ENCODE measurements around the gene CBL.
"Not testable (repeated sequence)": the region's sequence is repeated elsewhere in the genome, so short reads cannot be mapped to it uniquely, and the experiment has no call there.

CBL gene

DNA sequence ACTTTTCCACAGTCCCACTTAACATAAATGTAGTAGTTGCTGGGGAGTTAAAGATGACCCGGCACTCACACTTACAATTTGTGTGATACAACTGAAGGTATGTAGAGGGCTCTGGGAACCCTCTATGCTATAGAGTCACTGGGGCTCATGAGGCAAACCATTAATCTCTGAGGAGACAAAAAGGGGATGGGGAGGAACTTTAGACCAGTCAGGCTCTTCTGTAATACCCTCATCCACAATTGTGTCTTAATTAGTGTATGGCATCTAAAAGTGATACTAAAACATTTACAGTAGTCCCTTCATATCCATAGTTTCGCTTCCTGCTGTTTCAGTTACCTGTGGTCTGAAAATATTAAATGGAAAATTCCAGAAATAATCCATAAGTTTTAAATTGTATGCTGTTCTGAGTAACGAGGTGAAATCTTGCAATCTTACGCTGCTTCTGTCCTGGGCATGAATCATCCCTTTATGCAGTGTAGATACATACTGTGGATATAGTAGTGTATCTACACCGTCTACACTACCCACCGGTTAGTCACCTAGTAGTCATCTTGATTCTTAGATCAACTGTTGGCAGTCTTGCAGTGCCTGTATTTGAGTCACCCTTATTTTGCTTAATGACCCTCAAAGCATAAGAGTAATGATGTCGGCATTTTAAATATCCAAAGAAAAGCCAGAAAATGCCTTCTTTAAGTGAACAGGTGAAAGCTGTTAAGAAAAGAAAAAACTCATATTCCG, 12.2 kb downstream of the CBL start:
- H3K4me1 Mint-ChIP-seq (ENCODE audit: low read depth), result peaks cover 49% of the 10 kb centered on the region
- no peaks in the 10 kb centered on the region for H3K9me3 Mint-ChIP-seq
- H3K27ac Mint-ChIP-seq, result peak overlapping the region; percentile 16
- no peak overlapping the region for H3K4me3 Mint-ChIP-seq
- no peaks in the 10 kb centered on the region for H3K27me3 Mint-ChIP-seq
- no peaks in the 10 kb centered on the region for H3K36me3 Mint-ChIP-seq (ENCODE audit: low read depth)

- Mint-ChIP-seq H3K27me3 (no peaks in the 10 kb centered on the region), H3K9me3 (no peaks in the 10 kb centered on the region), H3K36me3 (ENCODE audit: low read depth) (peaks cover 10% of the 10 kb centered on the region), H3K27ac (no peak overlapping the region), H3K4me3 (no peak overlapping the region), H3K4me1 (ENCODE audit: low read depth) (peaks cover 54% of the 10 kb centered on the region)
Measured at GRCh38 chr11:119222308-119222707, 16.2 kb downstream of the CBL start.

DNA sequence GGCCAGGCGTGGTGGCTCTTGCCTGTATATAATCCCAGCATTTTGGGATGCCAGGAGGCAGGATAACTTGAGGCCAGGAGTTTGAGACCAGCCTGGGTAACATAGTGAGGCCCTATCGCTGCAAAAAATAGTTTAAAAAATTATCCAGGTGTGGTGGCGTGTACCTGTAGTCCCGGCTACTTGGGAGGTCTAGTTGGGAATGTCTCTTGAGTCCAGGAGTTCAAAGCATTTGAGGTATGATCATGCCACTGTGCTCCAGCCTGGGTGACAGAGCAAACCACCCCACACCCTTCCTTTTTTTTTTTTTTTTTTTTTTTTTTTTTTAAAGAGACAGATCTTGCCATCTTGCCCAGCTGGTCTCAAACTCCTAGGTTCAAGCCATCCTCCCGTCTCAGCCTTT, 16.8 kb downstream of the CBL start:
- H3K9me3 Mint-ChIP-seq, result no peaks in the 10 kb centered on the region
- H3K4me1 Mint-ChIP-seq (ENCODE audit: low read depth), result peaks cover 49% of the 10 kb centered on the region
- H3K27ac Mint-ChIP-seq, result no peak overlapping the region
- peaks cover 10% of the 10 kb centered on the region for H3K36me3 Mint-ChIP-seq (ENCODE audit: low read depth)
- no peak overlapping the region for H3K4me3 Mint-ChIP-seq
- no peaks in the 10 kb centered on the region for H3K27me3 Mint-ChIP-seq

DNA sequence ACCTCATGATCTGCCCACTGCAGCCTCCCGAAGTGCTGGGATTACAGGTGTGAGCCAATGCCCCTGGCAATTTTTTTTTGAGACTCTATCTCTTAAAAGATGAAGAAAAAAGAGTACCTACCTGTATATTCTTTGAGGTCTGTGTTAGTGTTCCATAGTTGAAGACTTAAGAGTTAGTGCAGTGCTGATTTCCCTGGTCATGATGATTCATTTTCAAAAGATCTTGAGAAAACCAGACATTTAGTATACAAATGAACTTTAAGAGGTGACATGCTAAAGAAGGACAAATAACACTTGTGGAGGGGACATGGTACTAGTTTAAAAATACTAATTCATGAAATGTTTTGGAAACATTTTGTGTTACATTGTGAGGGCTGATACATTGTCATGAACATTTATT, 17.7 kb downstream of the CBL start:
- H3K36me3 Mint-ChIP-seq (ENCODE audit: low read depth), result peaks cover 10% of the 10 kb centered on the region
- no peak overlapping the region for H3K4me3 Mint-ChIP-seq
- H3K9me3 Mint-ChIP-seq, result no peaks in the 10 kb centered on the region
- H3K4me1 Mint-ChIP-seq (ENCODE audit: low read depth), result peaks cover 49% of the 10 kb centered on the region
- H3K27me3 Mint-ChIP-seq, result no peaks in the 10 kb centered on the region
- H3K27ac Mint-ChIP-seq, result no peak overlapping the region

GRCh38 chr11:119228535-119229287, 22.6 kb downstream of the CBL start:
- Mint-ChIP-seq H3K36me3 (ENCODE audit: low read depth) (peaks cover 22% of the 10 kb centered on the region), H3K27ac (peak overlapping the region; percentile 9), H3K4me1 (ENCODE audit: low read depth) (peaks cover 43% of the 10 kb centered on the region), H3K4me3 (peak overlapping the region; percentile 2)
- not testable (repeated sequence) for H3K9me3 Mint-ChIP-seq, H3K27me3 Mint-ChIP-seq

DNA sequence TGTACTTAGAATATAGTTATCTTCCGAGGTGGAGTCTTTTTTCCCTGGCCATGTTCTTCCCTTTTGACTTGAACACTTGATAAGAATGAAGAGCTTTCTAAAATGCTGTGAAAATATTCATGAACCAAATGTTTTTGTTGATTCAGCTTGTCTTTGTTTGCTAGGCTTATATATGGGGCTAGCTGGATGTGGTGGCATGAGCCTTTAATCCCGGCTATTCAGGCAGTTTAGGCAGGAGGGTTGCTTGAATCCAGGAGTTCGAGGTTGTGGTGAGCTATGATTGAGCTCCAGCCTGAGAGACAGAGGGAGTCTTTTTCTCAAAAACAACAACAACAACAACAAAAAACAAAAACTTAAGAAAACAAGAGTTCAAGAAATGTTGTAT, 23.1 kb downstream of the CBL start:
- Mint-ChIP-seq H3K4me1 (ENCODE audit: low read depth) (peaks cover 37% of the 10 kb centered on the region), H3K36me3 (ENCODE audit: low read depth) (peaks cover 26% of the 10 kb centered on the region), H3K4me3 (peak overlapping the region; percentile 2), H3K27ac (peak overlapping the region; percentile 9), H3K9me3 (no peaks in the 10 kb centered on the region), H3K27me3 (no peaks in the 10 kb centered on the region)

DNA sequence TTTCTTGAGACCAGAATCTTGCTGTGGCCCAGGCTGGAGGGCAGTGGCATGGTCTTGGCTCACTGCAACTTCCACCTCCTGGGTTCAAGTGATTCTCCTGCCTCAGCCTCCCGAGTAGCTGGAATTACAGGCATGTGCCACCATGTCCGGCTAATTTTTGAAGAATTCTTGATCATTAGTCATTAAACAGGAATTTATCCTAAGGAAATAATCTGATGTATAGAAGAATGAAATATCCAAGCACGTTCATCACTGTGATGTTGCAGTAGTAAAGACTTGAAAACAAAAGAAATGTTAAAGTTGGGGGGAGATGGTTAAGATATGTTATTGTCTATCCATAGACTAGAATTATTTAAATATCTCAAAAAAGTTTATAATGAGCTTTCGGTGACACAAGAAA, 23.6 kb downstream of the CBL start:
- peaks cover 40% of the 10 kb centered on the region for H3K4me1 Mint-ChIP-seq (ENCODE audit: low read depth)
- no peaks in the 10 kb centered on the region for H3K9me3 Mint-ChIP-seq
- H3K27me3 Mint-ChIP-seq, result no peaks in the 10 kb centered on the region
- no peak overlapping the region for H3K4me3 Mint-ChIP-seq
- H3K27ac Mint-ChIP-seq, result no peak overlapping the region
- H3K36me3 Mint-ChIP-seq (ENCODE audit: low read depth), result peaks cover 27% of the 10 kb centered on the region

DNA sequence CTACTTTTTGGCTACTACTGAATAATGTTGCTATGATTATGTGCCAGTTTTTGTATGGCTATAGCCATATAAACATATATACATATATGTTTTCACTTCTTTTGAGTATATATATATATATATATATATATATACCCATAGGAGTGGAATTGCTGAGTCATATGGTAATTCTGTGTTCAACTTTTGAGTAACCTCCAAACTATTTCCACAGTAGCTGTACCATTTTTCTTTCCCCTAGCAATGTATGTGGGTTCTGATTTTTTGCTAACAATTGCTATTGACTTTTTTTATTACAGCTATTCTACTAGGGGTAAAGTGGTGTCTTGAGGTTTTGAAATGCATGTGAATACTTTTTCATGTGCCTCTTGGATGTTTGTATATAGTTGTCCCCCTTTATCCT, 30.4 kb downstream of the CBL start:
- peak overlapping the region; percentile 44 for H3K4me3 Mint-ChIP-seq
- H3K27me3 Mint-ChIP-seq, result no peaks in the 10 kb centered on the region
- H3K36me3 Mint-ChIP-seq (ENCODE audit: low read depth), result peaks cover 61% of the 10 kb centered on the region
- H3K4me1 Mint-ChIP-seq (ENCODE audit: low read depth), result peaks cover 59% of the 10 kb centered on the region
- H3K9me3 Mint-ChIP-seq, result no peaks in the 10 kb centered on the region
- peak overlapping the region; percentile 78 for H3K27ac Mint-ChIP-seq

DNA sequence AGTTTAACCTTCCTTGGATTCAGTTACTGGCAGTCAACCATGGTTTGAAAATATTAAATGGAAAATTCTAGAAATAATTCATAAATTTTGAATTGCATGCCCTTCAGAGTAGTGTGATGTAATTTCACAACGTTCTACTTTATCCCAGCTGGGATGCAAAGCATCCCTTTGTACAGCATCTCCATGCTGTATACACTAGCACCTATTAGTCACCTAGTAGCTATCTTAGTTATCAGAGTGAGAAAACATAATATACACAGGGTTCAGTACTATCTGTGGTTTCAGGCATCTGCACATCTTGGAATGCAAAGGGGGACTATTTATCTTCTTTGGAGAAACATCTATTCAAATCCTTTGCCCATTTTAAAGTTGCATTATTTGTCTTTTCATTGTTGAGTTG, 30.8 kb downstream of the CBL start:
- no peaks in the 10 kb centered on the region for H3K9me3 Mint-ChIP-seq
- peak overlapping the region; percentile 78 for H3K27ac Mint-ChIP-seq
- H3K4me1 Mint-ChIP-seq (ENCODE audit: low read depth), result peaks cover 63% of the 10 kb centered on the region
- H3K4me3 Mint-ChIP-seq, result peak overlapping the region; percentile 44
- no peaks in the 10 kb centered on the region for H3K27me3 Mint-ChIP-seq
- peaks cover 65% of the 10 kb centered on the region for H3K36me3 Mint-ChIP-seq (ENCODE audit: low read depth)

DNA sequence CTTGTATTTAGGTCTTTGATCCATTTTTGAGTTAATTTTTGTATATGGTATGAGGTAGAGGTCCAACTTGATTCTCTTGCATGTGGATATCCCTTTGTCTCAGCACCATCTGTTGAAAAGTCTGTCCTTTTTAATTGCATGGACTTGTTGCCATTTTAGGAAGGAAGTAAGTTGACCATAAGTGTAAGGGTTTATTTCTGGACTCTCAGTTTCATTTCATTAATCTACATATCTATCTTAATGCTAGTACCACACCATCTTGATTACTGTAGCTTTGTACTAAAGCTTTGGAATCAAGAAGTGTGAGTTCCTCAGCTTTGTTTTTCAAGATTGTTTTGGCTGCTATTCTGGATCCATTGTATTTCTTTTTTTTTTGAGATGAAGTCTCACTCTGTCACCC, 31.4 kb downstream of the CBL start:
- H3K36me3 Mint-ChIP-seq (ENCODE audit: low read depth), result peaks cover 65% of the 10 kb centered on the region
- no peaks in the 10 kb centered on the region for H3K27me3 Mint-ChIP-seq
- no peaks in the 10 kb centered on the region for H3K9me3 Mint-ChIP-seq
- peak overlapping the region; percentile 78 for H3K27ac Mint-ChIP-seq
- H3K4me1 Mint-ChIP-seq (ENCODE audit: low read depth), result peaks cover 64% of the 10 kb centered on the region
- H3K4me3 Mint-ChIP-seq, result no peak overlapping the region

GRCh38 chr11:119248750-119249670, 42.9 kb downstream of the CBL start:
- no peak overlapping the region for H3K27ac Mint-ChIP-seq
- H3K27me3 Mint-ChIP-seq, result no peaks in the 10 kb centered on the region
- H3K9me3 Mint-ChIP-seq, result no peaks in the 10 kb centered on the region
- peaks cover 40% of the 10 kb centered on the region for H3K4me1 Mint-ChIP-seq (ENCODE audit: low read depth)
- peaks cover 33% of the 10 kb centered on the region for H3K36me3 Mint-ChIP-seq (ENCODE audit: low read depth)
- no peak overlapping the region for H3K4me3 Mint-ChIP-seq

DNA sequence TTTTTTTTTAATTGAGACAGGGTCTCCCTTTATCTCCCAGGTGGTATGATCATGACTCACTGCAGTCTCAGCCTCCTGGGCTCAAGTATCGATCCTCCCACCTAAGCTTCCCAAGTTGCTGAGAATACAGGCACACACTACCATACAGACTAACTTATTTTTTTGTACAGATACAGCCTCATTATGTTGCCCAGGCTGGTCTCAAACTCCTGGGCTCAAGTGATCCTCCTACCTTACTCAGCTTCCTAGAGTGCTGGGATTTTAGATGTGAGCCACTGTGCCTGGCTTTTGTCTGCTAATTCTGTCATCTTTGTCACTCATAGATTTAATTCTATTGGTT, 43.5 kb downstream of the CBL start:
- Mint-ChIP-seq H3K4me1 (ENCODE audit: low read depth) (peaks cover 44% of the 10 kb centered on the region), H3K36me3 (ENCODE audit: low read depth) (peaks cover 31% of the 10 kb centered on the region), H3K27me3 (no peaks in the 10 kb centered on the region), H3K4me3 (no peak overlapping the region), H3K9me3 (no peaks in the 10 kb centered on the region), H3K27ac (peak overlapping the region; percentile 45)

GRCh38 chr11:119251114-119251513, 45.0 kb downstream of the CBL start:
- H3K27me3 Mint-ChIP-seq, result no peaks in the 10 kb centered on the region
- peaks cover 44% of the 10 kb centered on the region for H3K4me1 Mint-ChIP-seq (ENCODE audit: low read depth)
- H3K9me3 Mint-ChIP-seq, result no peaks in the 10 kb centered on the region
- peaks cover 37% of the 10 kb centered on the region for H3K36me3 Mint-ChIP-seq (ENCODE audit: low read depth)
- no peak overlapping the region for H3K4me3 Mint-ChIP-seq
- no peak overlapping the region for H3K27ac Mint-ChIP-seq

DNA sequence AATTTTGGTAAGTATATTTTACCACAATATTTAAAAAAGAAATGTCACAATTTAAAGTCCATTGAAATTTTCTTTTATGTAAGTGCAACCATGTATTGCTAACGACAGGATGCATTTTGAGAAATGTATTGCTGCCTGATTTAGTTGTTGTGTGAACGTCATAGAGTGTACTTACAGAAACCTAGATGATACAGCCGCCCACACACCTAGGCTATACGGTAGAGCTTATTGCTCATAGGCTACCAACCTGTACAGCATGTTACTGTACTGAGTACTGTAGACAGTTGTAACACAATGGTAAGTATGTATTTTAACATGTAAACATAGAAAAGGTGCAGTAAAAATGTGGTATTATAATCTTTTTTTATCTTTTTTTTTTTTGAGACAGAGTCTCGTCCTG, 48.1 kb downstream of the CBL start:
- no peaks in the 10 kb centered on the region for H3K27me3 Mint-ChIP-seq
- H3K27ac Mint-ChIP-seq, result no peak overlapping the region
- no peaks in the 10 kb centered on the region for H3K9me3 Mint-ChIP-seq
- H3K4me3 Mint-ChIP-seq, result no peak overlapping the region
- peaks cover 22% of the 10 kb centered on the region for H3K36me3 Mint-ChIP-seq (ENCODE audit: low read depth)
- H3K4me1 Mint-ChIP-seq (ENCODE audit: low read depth), result peaks cover 55% of the 10 kb centered on the region

- H3K27ac Mint-ChIP-seq, result peak overlapping the region; percentile 62
- H3K9me3 Mint-ChIP-seq, result no peaks in the 10 kb centered on the region
- H3K36me3 Mint-ChIP-seq (ENCODE audit: low read depth), result peaks cover 7% of the 10 kb centered on the region
- H3K4me1 Mint-ChIP-seq (ENCODE audit: low read depth), result peaks cover 51% of the 10 kb centered on the region
- no peaks in the 10 kb centered on the region for H3K27me3 Mint-ChIP-seq
- H3K4me3 Mint-ChIP-seq, result no peak overlapping the region
Measured at GRCh38 chr11:119258180-119258579, 52.0 kb downstream of the CBL start.
